WTC11 (cell line): Measurements from ENCODE around the gene CCNJL. TPM values are rescaled to one million over a fixed set of nuclear protein-coding genes. Genes with fewer than 3 reads are reported as not detected.

Source experiments
- ATAC-seq: fragments of 200-7000 bp; cut with Tn5 transposase; 2 replicates; pipeline ENCODE4 v1.10.0; 2021; ENCODE audit warnings: mild to moderate bottlenecking, moderate library complexity
- CTCF ChIA-PET: fragments of 300-600 bp; sonication (Branson Sonifier 250); formaldehyde crosslinking; loops from one replicate; lab custom pipeline; 2021; ENCODE audit warnings: antibody characterized with exemption; lab: Charles Lee
- POLR2A ChIA-PET: fragments of 350-600 bp; sonication (Branson Sonifier 250); formaldehyde crosslinking; loops from one replicate; lab custom pipeline; 2021; ENCODE audit warnings: antibody characterized with exemption; lab: Charles Lee
- DNase-seq: peaks from one replicate; pipeline ENCODE4 v3.0.0; 2021; ENCODE audit warnings: low spot score
- H3K27ac Mint-ChIP-seq: 2 replicates; pipeline ENCODE4 v1.8.0; 2021; ENCODE audit warnings: mixed read lengths
- H3K27me3 Mint-ChIP-seq: 2 replicates; pipeline ENCODE4 v1.8.0; 2021; ENCODE audit warnings: low read depth, mild to moderate bottlenecking, moderate library complexity, mixed read lengths
- H3K36me3 Mint-ChIP-seq: 2 replicates; pipeline ENCODE4 v1.8.0; 2021; ENCODE audit warnings: mixed read lengths
- H3K4me1 Mint-ChIP-seq: 2 replicates; pipeline ENCODE4 v1.8.0; 2022; ENCODE audit warnings: mixed read lengths
- H3K4me3 Mint-ChIP-seq: 2 replicates; pipeline ENCODE4 v1.8.0; 2021; ENCODE audit warnings: mild to moderate bottlenecking, moderate library complexity, mixed read lengths
- H3K9me3 Mint-ChIP-seq: 2 replicates; pipeline ENCODE4 v1.8.0; 2021; ENCODE audit warnings: mixed read lengths
- ARID4B ChIP-seq: sonication (generic); formaldehyde crosslinking; IDR thresholded peaks from 2 replicates; pipeline ENCODE4 v1.8.0; 2023; ENCODE audit warnings: missing genetic modification reagents, mild to moderate bottlenecking, borderline replicate concordance
- ATF1 ChIP-seq: sonication (generic); formaldehyde crosslinking; IDR thresholded peaks from 2 replicates; pipeline ENCODE4 v1.8.1; 2023; ENCODE audit warnings: mild to moderate bottlenecking, moderate library complexity, missing genetic modification reagents
- CREM ChIP-seq: sonication (generic); formaldehyde crosslinking; IDR thresholded peaks from 2 replicates; pipeline ENCODE4 v1.8.1; 2022; ENCODE audit warnings: mild to moderate bottlenecking, missing genetic modification reagents, moderate library complexity
- E2F1 ChIP-seq: sonication (generic); formaldehyde crosslinking; IDR thresholded peaks from 2 replicates; pipeline ENCODE4 v1.8.0; 2022; ENCODE audit warnings: mild to moderate bottlenecking, missing genetic modification reagents
- E2F4 ChIP-seq: sonication (generic); formaldehyde crosslinking; IDR thresholded peaks from 2 replicates; pipeline ENCODE4 v1.8.1; 2022; ENCODE audit warnings: low read depth, mild to moderate bottlenecking, moderate library complexity, missing genetic modification reagents, borderline replicate concordance
- ESRRA ChIP-seq: sonication (generic); formaldehyde crosslinking; IDR thresholded peaks from 2 replicates; pipeline ENCODE4 v1.8.1; 2022; ENCODE audit warnings: mild to moderate bottlenecking, missing genetic modification reagents, borderline replicate concordance
- FOXP1 ChIP-seq: sonication (generic); formaldehyde crosslinking; IDR thresholded peaks from 2 replicates; pipeline ENCODE4 v1.8.0; 2022; ENCODE audit warnings: missing genetic modification reagents, mild to moderate bottlenecking, moderate library complexity, borderline replicate concordance
- JAZF1 ChIP-seq: fragments of 250-450 bp; sonication (Bioruptor Pico); IDR thresholded peaks from 2 replicates; pipeline ENCODE4 v1.9.0; 2021; ENCODE audit warnings: moderate library complexity, mild to moderate bottlenecking, inconsistent platforms
- KAT7 ChIP-seq: sonication (generic); formaldehyde crosslinking; IDR thresholded peaks from 2 replicates; pipeline ENCODE4 v1.8.1; 2023; ENCODE audit warnings: missing genetic modification reagents, mild to moderate bottlenecking, borderline replicate concordance
- MAX ChIP-seq: sonication (generic); formaldehyde crosslinking; IDR thresholded peaks from 2 replicates; pipeline ENCODE4 v1.8.0; 2022; ENCODE audit warnings: mild to moderate bottlenecking, missing genetic modification reagents
- NFATC4 ChIP-seq: fragments of 250-450 bp; sonication (Bioruptor Pico); IDR thresholded peaks from 2 replicates; pipeline ENCODE4 v1.9.0; 2021; ENCODE audit warnings: mild to moderate bottlenecking
- OVOL2 ChIP-seq: fragments of 250-450 bp; sonication (Bioruptor Pico); IDR thresholded peaks from 2 replicates; pipeline ENCODE4 v1.9.0; 2021; ENCODE audit warnings: mild to moderate bottlenecking, borderline replicate concordance
- RELA ChIP-seq: sonication (generic); formaldehyde crosslinking; IDR thresholded peaks from 2 replicates; pipeline ENCODE4 v1.8.1; 2022; ENCODE audit warnings: missing genetic modification reagents, mild to moderate bottlenecking, borderline replicate concordance
- SMAD3 ChIP-seq: sonication (generic); formaldehyde crosslinking; IDR thresholded peaks from 2 replicates; pipeline ENCODE4 v1.8.0; 2022; ENCODE audit warnings: missing genetic modification reagents, mild to moderate bottlenecking, borderline replicate concordance
- SP1 ChIP-seq: sonication (generic); formaldehyde crosslinking; conservative IDR thresholded peaks from 2 replicates; pipeline ENCODE4 v1.8.1; 2022; ENCODE audit warnings: missing genetic modification reagents
- USF2 ChIP-seq: sonication (generic); formaldehyde crosslinking; IDR thresholded peaks from 2 replicates; pipeline ENCODE4 v1.8.1; 2023; ENCODE audit warnings: mild to moderate bottlenecking, missing genetic modification reagents, moderate library complexity
- ZNF138 ChIP-seq: sonication (generic); formaldehyde crosslinking; conservative IDR thresholded peaks from 2 replicates; pipeline ENCODE4 v1.8.1; 2022; ENCODE audit warnings: mild to moderate bottlenecking, moderate library complexity, missing genetic modification reagents
- ZNF232 ChIP-seq: sonication (generic); formaldehyde crosslinking; IDR thresholded peaks from 2 replicates; pipeline ENCODE4 v1.8.0; 2022; ENCODE audit warnings: mild to moderate bottlenecking, missing genetic modification reagents
- ZNF416 ChIP-seq: fragments of 250-450 bp; sonication (Bioruptor Pico); IDR thresholded peaks from 2 replicates; pipeline ENCODE4 v1.9.0; 2021; ENCODE audit warnings: mild to moderate bottlenecking, inconsistent platforms
- ZNF423 ChIP-seq: fragments of 250-450 bp; sonication (Bioruptor Pico); IDR thresholded peaks from 2 replicates; pipeline ENCODE4 v2.1.2; 2022; ENCODE audit warnings: mild to moderate bottlenecking, moderate library complexity
- ZNF671 ChIP-seq: fragments of 250-450 bp; sonication (Bioruptor Pico); IDR thresholded peaks from 2 replicates; pipeline ENCODE4 v1.8.0; 2021; ENCODE audit warnings: mild to moderate bottlenecking
- ZSCAN18 ChIP-seq: fragments of 250-450 bp; sonication (Bioruptor Pico); IDR thresholded peaks from 2 replicates; pipeline ENCODE4 v2.1.2; 2022; ENCODE audit warnings: mild to moderate bottlenecking, moderate library complexity
- total RNA-seq: library from RNA; stranded (reverse); gene quantifications from 3 replicates; pipeline ENCODE4 v1.2.3, GENCODE V29; 2021

Gene CCNJL
- total RNA-seq, 1 experiment from 2014 or later = 31.3 TPM

GRCh38 chr5:160305319-160305718, 7.0 kb downstream of the CCNJL start (continued):
- no peak for TF ChIP-seq ZNF416 (CRISPR knock-in tag)
- no peak for TF ChIP-seq ARID4B (CRISPR knock-in tag)
- TF ChIP-seq MAX (CRISPR knock-in tag) = no peak

GRCh38 chr5:160303690-160304089, 8.7 kb downstream of the CCNJL start:
- Mint-ChIP-seq H3K9me3 (no peaks in the 10 kb centered on the region), H3K27me3 (no peaks in the 10 kb centered on the region), H3K27ac (no peak overlapping the region), H3K4me3 (no peak overlapping the region), H3K36me3 (peaks cover 27% of the 10 kb centered on the region), H3K4me1 (peaks cover 17% of the 10 kb centered on the region)
- DNase-seq (no peak), ATAC-seq (no peak)
- TF ChIP-seq OVOL2 (CRISPR knock-in tag) (no peak), SP1 (CRISPR knock-in tag) (no peak), NFATC4 (CRISPR knock-in tag) (no peak), MAX (CRISPR knock-in tag) (no peak)
- POLR2A ChIA-PET = no interaction called here
- CTCF ChIA-PET = no interaction called here

GRCh38 chr5:160298189-160298588, 14.2 kb downstream of the CCNJL start:
- CTCF ChIA-PET = interaction anchor here (1.7 to 2.3 kb wide), 3 partner anchors 11 to 47 kb away, joined by 6 to 7 read pairs (median 7); no protein-coding TSS in a partner anchor
- peaks cover 6% of the 10 kb centered on the region for H3K36me3 Mint-ChIP-seq
- POLR2A ChIA-PET = interaction anchor here (2.1 kb wide), 1 partner anchor 14 kb away, joined by 7 read pairs; the partner anchor contains the start of gene CCNJL
- H3K27me3 Mint-ChIP-seq = no peaks in the 10 kb centered on the region
- H3K27ac Mint-ChIP-seq = no peak overlapping the region; the same call in 1 of the 2 replicates
- H3K4me1 Mint-ChIP-seq = peaks cover 45% of the 10 kb centered on the region
- no peak overlapping the region for H3K4me3 Mint-ChIP-seq
- TF ChIP-seq ZNF423 (CRISPR knock-in tag) = no peak
- no peak for TF ChIP-seq ZNF138 (CRISPR knock-in tag)
- no peak for TF ChIP-seq ATF1
- TF ChIP-seq ZSCAN18 (CRISPR knock-in tag) = no peak
- TF ChIP-seq SP1 (CRISPR knock-in tag) = no peak
- TF ChIP-seq JAZF1 (CRISPR knock-in tag) = no peak
- TF ChIP-seq SMAD3 (CRISPR knock-in tag) = no peak
- no peak for TF ChIP-seq ZNF671 (CRISPR knock-in tag)
- no peak for TF ChIP-seq FOXP1 (CRISPR knock-in tag)
- no peak for TF ChIP-seq E2F4
- no peak for TF ChIP-seq KAT7 (CRISPR knock-in tag)
- TF ChIP-seq E2F1 = no peak
- TF ChIP-seq RELA (CRISPR knock-in tag) = no peak
- TF ChIP-seq OVOL2 (CRISPR knock-in tag) = no peak
- no peak for TF ChIP-seq CREM (CRISPR knock-in tag)
- no peak for TF ChIP-seq ZNF232 (CRISPR knock-in tag)
- no peak for TF ChIP-seq ESRRA
- TF ChIP-seq USF2 (CRISPR knock-in tag) = no peak
- no peak for ATAC-seq
- H3K9me3 Mint-ChIP-seq = no peaks in the 10 kb centered on the region
- no peak for DNase-seq
